ENCODE data around the gene ATP11A.

- no peak for TF ChIP-seq CTCF (IDR thresholded peaks at IDR 0.05; ENCODE audit: extremely low read depth in 1 of 2, insufficient read depth in 1 of 2, low read depth in 1 of 2, low read length in 2 of 2)
- TF ChIP-seq EZH2 (IDR thresholded peaks at IDR 0.05; ENCODE audit: borderline replicate concordance, low read depth, low read length, severe bottlenecking) = no peak
- no peak for TF ChIP-seq POLR2A (IDR thresholded peaks at IDR 0.05; ENCODE audit: low read depth, low read length)
- TF ChIP-seq FOS (IDR thresholded peaks at IDR 0.05; ENCODE audit: borderline replicate concordance, insufficient read depth, low read length) = no peak
- TF ChIP-seq MYC (IDR thresholded peaks at IDR 0.05; ENCODE audit: low read depth, low read length) = no peak
- no peak for TF ChIP-seq JUN (IDR thresholded peaks at IDR 0.05; ENCODE audit: borderline replicate concordance, insufficient read depth, insufficient read length, low read depth)
- TF ChIP-seq POLR2AphosphoS5 (IDR thresholded peaks at IDR 0.05; ENCODE audit: insufficient read depth, low read depth, low read length) = no peak
- TF ChIP-seq, protein P1, sequence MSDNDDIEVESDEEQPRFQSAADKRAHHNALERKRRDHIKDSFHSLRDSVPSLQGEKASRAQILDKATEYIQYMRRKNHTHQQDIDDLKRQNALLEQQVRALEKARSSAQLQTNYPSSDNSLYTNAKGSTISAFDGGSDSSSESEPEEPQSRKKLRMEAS (IDR thresholded peaks at IDR 0.05; ENCODE audit: insufficient read depth, insufficient read length) = no peak
Observed at GRCh38 chr13:112894423-112894672, 204.5 kb downstream of the ATP11A start.

Measured in endothelial cell of umbilical vein (primary cell).